Naive B cell (primary cell): ENCODE data around the gene ATP6AP1. TPM values are rescaled to one million over a fixed set of nuclear protein-coding genes. Genes with fewer than 3 reads are reported as not detected.

Experiments
- ATAC-seq, 2 donors: fragments of 150-1000 bp; cut with Tn5 transposase; 2 replicates each; pipeline ENCODE4 v1.10.0; 2021; ENCODE audit warnings: low read depth in 2 of 2, mild to moderate bottlenecking in 2 of 2, moderate library complexity in 2 of 2
- DNase-seq: peaks from one replicate; pipeline ENCODE4 v3.0.0; 2022
- H3K27ac Mint-ChIP-seq, 6 donors: one replicate each; pipeline ENCODE4 v1.8.0; 2020 to 2022; ENCODE audit warnings: mild to moderate bottlenecking in 6 of 6, mixed read lengths in 6 of 6, moderate library complexity in 5 of 6, inconsistent platforms in 2 of 6
- H3K27me3 Mint-ChIP-seq, 3 donors: one replicate each; pipeline ENCODE4 v1.8.0; 2021 to 2022; ENCODE audit warnings: mixed read lengths in 3 of 3, mild to moderate bottlenecking in 1 of 3
- H3K36me3 Mint-ChIP-seq, 2 donors: one replicate each; pipeline ENCODE4 v1.8.0; 2020 to 2022; ENCODE audit warnings: mixed read lengths in 2 of 2, inconsistent platforms in 1 of 2, mild to moderate bottlenecking in 1 of 2
- H3K4me1 Mint-ChIP-seq, 3 donors: one replicate each; pipeline ENCODE4 v1.8.0; 2020 to 2022; ENCODE audit warnings: mixed read lengths in 3 of 3, inconsistent platforms in 1 of 3, mild to moderate bottlenecking in 1 of 3, moderate library complexity in 1 of 3
- H3K4me3 Mint-ChIP-seq, 8 donors: one replicate each; pipeline ENCODE4 v1.8.0; 2020 to 2022; ENCODE audit warnings: mild to moderate bottlenecking in 8 of 8, mixed read lengths in 8 of 8, moderate library complexity in 8 of 8, inconsistent platforms in 2 of 8
- H3K9me3 Mint-ChIP-seq, 7 donors: one replicate each; pipeline ENCODE4 v1.8.0; 2020 to 2022; ENCODE audit warnings: mixed read lengths in 7 of 7, mild to moderate bottlenecking in 5 of 7, inconsistent platforms in 2 of 7, moderate library complexity in 1 of 7
- polyA plus RNA-seq, 6 donors: library from polyadenylated mRNA; unstranded; fragments of 300-500 nt; fragmentation: Illumina TruSeq; gene quantifications; one replicate each; pipeline ENCODE4 v1.2.3, GENCODE V29; 2021; ENCODE audit warnings: low read depth in 6 of 6

The ATP6AP1 gene
- polyA plus RNA-seq, 6 donors from 2014 or later: 81.8 to 173 (median 88.7) TPM

DNA sequence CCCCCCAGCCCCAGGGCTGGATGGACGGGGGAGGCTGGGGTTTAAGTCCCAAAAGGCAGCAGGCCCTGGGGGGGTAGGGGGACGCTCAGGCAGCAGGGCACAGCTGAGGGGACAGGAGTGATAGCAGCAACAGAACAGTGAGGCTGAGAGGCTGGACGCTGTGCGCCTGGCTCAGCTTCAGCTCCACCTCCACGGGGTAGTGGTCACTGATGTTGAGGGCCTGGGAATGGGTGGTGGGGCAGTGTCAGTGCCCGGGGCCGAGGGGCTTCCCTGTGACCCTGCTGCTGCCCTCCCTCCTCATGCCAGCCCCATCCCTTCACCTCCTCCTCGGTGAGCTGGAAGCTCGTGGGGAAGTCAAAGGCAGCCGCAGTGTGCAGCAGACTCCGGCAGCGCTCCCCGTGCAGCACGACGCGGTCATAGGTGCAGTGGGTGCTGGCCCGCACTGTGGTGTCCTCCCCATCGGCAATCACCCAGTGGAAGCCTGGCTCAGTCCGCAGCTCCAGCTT is 25.8 kb upstream of the ATP6AP1 start:
- peak overlapping the region in 1 of 6 donors; percentile 56 for H3K27ac Mint-ChIP-seq
- H3K36me3 Mint-ChIP-seq: peaks cover 17 to 21% of the 10 kb centered on the region in 2 donors
- no peak for ATAC-seq
- no peak for DNase-seq
- H3K9me3 Mint-ChIP-seq: peaks cover 0 to 8% (median 0%) of the 10 kb centered on the region in 7 donors
- H3K4me3 Mint-ChIP-seq: peak overlapping the region in 1 of 8 donors; percentile 57
- H3K27me3 Mint-ChIP-seq: no peaks in the 10 kb centered on the region
- H3K4me1 Mint-ChIP-seq: peaks cover 14 to 22% (median 14%) of the 10 kb centered on the region in 3 donors

DNA sequence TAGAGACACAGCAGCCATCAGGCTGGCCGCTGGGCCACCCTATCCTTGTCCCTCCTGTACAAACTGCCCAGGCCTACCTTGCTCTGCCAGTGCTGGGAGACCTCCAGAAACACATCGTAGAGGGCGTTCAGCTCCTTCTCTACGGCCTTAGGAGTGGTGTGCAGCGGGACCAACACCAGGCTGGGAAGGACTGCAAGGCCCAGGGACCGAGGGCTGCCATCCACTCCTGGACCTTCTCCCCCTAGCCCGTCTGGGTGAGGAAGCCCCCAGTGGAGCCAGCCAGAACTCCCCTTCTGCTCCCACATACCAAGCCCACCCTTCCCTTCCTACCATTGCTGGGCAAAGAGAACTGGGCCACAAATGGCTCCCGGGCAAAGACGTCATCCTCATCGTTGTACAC is 25.3 kb upstream of the ATP6AP1 start:
- DNase-seq (no peak), ATAC-seq (no peak)
- Mint-ChIP-seq H3K9me3 (peaks cover 0 to 8% (median 0%) of the 10 kb centered on the region in 7 donors), H3K36me3 (peaks cover 15 to 18% of the 10 kb centered on the region in 2 donors), H3K4me1 (peaks cover 11 to 21% (median 15%) of the 10 kb centered on the region in 3 donors), H3K27me3 (no peaks in the 10 kb centered on the region), H3K4me3 (peak overlapping the region in 1 of 8 donors; percentile 57), H3K27ac (peak overlapping the region in 1 of 6 donors; percentile 47)

GRCh38 chrX:154403858-154404257 is 24.6 kb upstream of the ATP6AP1 start:
- peaks cover 0 to 3% (median 0%) of the 10 kb centered on the region in 7 donors for H3K9me3 Mint-ChIP-seq
- H3K27me3 Mint-ChIP-seq: no peaks in the 10 kb centered on the region
- no peak for DNase-seq
- no peak overlapping the region for H3K27ac Mint-ChIP-seq
- peaks cover 8 to 11% of the 10 kb centered on the region in 2 donors for H3K36me3 Mint-ChIP-seq
- H3K4me3 Mint-ChIP-seq: no peak overlapping the region
- peaks cover 12 to 25% (median 15%) of the 10 kb centered on the region in 3 donors for H3K4me1 Mint-ChIP-seq
- ATAC-seq: no peak

GRCh38 chrX:154404625-154405192 is 23.8 kb upstream of the ATP6AP1 start:
- ATAC-seq: no peak
- no peak for DNase-seq
- H3K27ac Mint-ChIP-seq: no peak overlapping the region
- peaks cover 15 to 23% (median 17%) of the 10 kb centered on the region in 3 donors for H3K4me1 Mint-ChIP-seq
- peaks cover 0 to 2% (median 0%) of the 10 kb centered on the region in 7 donors for H3K9me3 Mint-ChIP-seq
- H3K36me3 Mint-ChIP-seq: peaks cover 1 to 3% of the 10 kb centered on the region in 2 donors
- H3K27me3 Mint-ChIP-seq: no peaks in the 10 kb centered on the region
- H3K4me3 Mint-ChIP-seq: peak overlapping the region in 1 of 8 donors; percentile 43

DNA sequence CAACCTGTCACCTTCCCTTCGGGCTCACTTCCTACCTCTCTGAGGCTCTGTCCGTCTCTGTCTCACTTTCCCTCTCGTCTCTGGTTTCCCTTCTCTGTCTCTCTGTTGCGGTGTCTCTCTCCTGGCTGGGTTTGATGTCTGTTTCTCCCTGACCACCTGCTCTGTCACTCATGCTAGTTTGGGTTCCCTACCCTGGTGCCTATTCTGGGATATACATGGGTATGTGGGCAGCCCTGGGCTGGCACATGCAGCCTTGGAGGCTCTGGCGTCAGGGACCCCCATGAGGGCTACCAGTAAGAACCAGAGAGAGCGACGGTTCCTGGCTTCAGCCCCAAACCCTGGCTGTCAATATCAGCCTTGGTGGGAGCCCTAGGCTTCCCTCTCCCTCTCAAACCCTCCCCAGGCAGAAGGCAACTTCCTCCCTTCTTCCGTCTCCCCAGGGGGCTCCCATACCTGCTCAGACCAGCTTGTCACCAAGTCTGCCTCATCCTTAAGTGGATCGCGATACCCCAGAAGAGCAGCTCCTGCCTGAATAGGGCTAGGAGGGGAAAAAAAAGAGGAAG is 19.7 kb upstream of the ATP6AP1 start:
- H3K4me1 Mint-ChIP-seq: peaks cover 20 to 24% (median 23%) of the 10 kb centered on the region in 3 donors
- no peaks in the 10 kb centered on the region for H3K36me3 Mint-ChIP-seq
- no peak for DNase-seq

DNA sequence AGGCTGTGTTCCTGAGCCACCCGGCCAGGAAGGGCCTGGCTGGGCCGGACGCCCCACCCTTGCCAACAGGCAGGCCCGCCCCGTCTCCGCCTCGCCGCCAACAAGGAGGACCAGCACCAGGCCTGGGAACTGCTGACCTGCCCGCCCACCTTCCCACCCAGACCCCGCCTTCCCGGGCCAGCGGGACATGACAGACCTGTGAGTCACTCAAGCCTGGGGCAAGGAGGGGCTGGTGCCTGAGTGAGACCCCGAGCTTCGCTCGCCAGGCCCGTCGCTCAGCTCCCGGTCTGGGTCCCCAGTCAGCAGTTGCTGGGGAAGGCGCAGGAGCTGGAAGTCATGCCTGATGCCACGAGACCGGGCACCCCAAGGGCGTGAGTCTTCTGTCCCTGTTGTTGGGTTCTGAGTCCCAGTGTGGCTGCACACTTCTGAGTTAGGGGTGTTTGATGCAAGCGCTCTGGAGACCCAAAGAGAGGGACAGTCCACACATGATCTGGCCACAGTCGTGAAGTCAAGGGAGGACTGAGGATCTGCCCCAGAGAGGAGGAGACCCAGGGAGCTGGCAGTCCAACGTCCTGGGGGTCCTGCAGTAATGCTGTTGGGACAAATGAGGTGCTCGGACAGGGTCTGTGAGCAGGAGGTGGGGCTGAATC is 19.1 kb upstream of the ATP6AP1 start, which contains the start of gene DNASE1L1:
DNASE1L1 (minus strand) TSS at position 33 of the 650 bp plus-strand sequence. CDS start 3,686 bp downstream, outside the sequence.
- peaks cover 0 to 2% (median 0%) of the 10 kb centered on the region in 7 donors for H3K9me3 Mint-ChIP-seq
- H3K4me3 Mint-ChIP-seq: peak within 1 kb of the TSS; percentile 70 to 86 (median 75)
- ATAC-seq: peak in 1 of 2 donors; percentile 8

More for the DNA sequence above, 19.7 kb upstream of the ATP6AP1 start:
- Mint-ChIP-seq H3K9me3 (peaks cover 0 to 2% (median 0%) of the 10 kb centered on the region in 7 donors), H3K4me3 (peak overlapping the region; percentile 70 to 86 (median 75)), H3K27ac (peak overlapping the region in 5 of 6 donors; percentile 12 to 87 (median 76)), H3K27me3 (no peaks in the 10 kb centered on the region)
- ATAC-seq: no peak

DNA sequence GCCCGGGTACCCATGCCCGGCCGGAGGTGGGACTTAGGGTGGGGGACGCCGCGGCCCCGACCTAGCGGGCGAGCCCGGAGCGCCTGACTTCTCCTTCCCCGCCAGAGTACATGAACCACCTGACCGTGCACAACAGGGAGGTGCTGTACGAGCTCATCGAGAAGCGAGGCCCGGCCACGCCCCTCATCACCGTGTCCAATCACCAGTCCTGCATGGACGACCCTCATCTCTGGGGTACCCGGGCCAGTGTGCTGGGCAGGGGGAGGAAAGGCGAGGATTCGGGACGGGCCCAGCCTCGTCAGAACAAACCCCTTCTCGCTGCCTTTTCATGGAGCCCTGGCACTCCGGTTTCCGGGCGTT is 16.5 kb upstream of the ATP6AP1 start:
- no peaks in the 10 kb centered on the region for H3K27me3 Mint-ChIP-seq
- peaks cover 20 to 27% (median 24%) of the 10 kb centered on the region in 3 donors for H3K4me1 Mint-ChIP-seq
- peak overlapping the region; percentile 83 to 92 (median 90) for H3K4me3 Mint-ChIP-seq
- ATAC-seq: peak; percentile 46 to 67
- peak; percentile 51 for DNase-seq
- peaks cover 0 to 2% (median 0%) of the 10 kb centered on the region in 7 donors for H3K9me3 Mint-ChIP-seq
- H3K27ac Mint-ChIP-seq: peak overlapping the region; percentile 17 to 96 (median 78)
- no peaks in the 10 kb centered on the region for H3K36me3 Mint-ChIP-seq

More for the DNA sequence above, 19.1 kb upstream of the ATP6AP1 start, which contains the start of gene DNASE1L1:
- Mint-ChIP-seq H3K4me1 (peaks cover 20 to 24% (median 23%) of the 10 kb centered on the region in 3 donors), H3K36me3 (no peaks in the 10 kb centered on the region), H3K27ac (peak within 1 kb of the TSS; percentile 12 to 87 (median 68)), H3K27me3 (no peaks in the 10 kb centered on the region)
- DNase-seq: no peak

- peak; percentile 56 for DNase-seq
- Mint-ChIP-seq H3K27ac (peak overlapping the region; percentile 17 to 96 (median 86)), H3K36me3 (no peaks in the 10 kb centered on the region), H3K4me3 (peak overlapping the region; percentile 83 to 92 (median 90)), H3K9me3 (peaks cover 0 to 2% (median 0%) of the 10 kb centered on the region in 7 donors), H3K4me1 (peaks cover 20 to 27% (median 24%) of the 10 kb centered on the region in 3 donors), H3K27me3 (no peaks in the 10 kb centered on the region)
- ATAC-seq: peak; percentile 74 to 75
Observed at GRCh38 chrX:154412468-154412867, 16.0 kb upstream of the ATP6AP1 start.

- ATAC-seq (no peak), DNase-seq (no peak)
- Mint-ChIP-seq H3K36me3 (no peaks in the 10 kb centered on the region), H3K4me3 (peak overlapping the region in 4 of 8 donors; percentile 83 to 92 (median 84)), H3K9me3 (peaks cover 0 to 2% (median 0%) of the 10 kb centered on the region in 7 donors), H3K4me1 (peaks cover 20 to 27% (median 24%) of the 10 kb centered on the region in 3 donors), H3K27me3 (no peaks in the 10 kb centered on the region), H3K27ac (peak overlapping the region in 3 of 6 donors; percentile 17 to 96 (median 92))
Observed at GRCh38 chrX:154413142-154413541, 15.3 kb upstream of the ATP6AP1 start.

DNA sequence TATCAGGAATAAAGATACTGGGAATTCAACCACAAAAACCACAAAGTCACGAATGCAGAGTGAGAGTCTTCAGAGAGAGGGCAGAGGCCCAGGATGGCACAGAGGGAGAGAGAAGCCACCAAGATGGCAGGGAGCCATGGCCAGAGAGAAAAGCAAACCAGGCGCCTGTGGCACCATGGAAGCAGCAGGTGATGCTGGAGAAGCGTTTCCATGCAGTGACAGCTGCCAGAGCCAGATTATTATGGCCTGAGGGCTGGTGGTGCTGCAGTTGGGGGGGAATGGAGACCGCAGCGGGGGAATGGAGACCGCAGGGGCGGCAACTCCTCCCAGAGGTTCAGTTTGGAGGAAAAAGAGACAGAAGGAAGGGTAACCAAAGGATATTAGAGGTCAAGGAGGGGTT is 11.3 kb upstream of the ATP6AP1 start:
- no peak overlapping the region for H3K4me3 Mint-ChIP-seq
- no peak for DNase-seq
- no peak for ATAC-seq
- H3K27ac Mint-ChIP-seq: peak overlapping the region in 1 of 6 donors; percentile 62
- H3K4me1 Mint-ChIP-seq: peaks cover 6 to 16% (median 10%) of the 10 kb centered on the region in 3 donors
- H3K27me3 Mint-ChIP-seq: no peaks in the 10 kb centered on the region
- H3K36me3 Mint-ChIP-seq: no peaks in the 10 kb centered on the region
- H3K9me3 Mint-ChIP-seq: peaks cover 0 to 2% (median 0%) of the 10 kb centered on the region in 7 donors

DNA sequence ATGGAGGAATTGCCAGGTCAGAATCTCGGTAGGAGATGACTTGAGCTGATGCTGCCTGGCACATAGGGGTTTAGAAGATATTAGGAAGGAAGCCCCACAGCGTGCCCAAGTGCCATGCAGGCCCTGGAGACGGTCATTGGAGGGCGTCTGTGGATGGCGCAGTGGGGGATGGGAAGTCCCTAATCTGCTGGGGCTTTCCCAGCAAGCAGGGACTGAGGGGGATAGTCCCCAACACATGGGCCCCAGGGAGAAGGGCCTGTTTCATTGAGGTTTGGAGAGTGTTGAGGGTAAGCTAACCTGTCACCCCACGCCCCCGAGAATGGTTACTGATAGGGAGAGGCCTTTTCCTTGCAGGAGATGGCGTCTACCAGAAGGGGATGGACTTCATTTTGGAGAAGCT is 9.3 kb upstream of the ATP6AP1 start:
- peaks cover 0 to 10% (median 5%) of the 10 kb centered on the region in 3 donors for H3K4me1 Mint-ChIP-seq
- no peak overlapping the region for H3K27ac Mint-ChIP-seq
- peaks cover 0 to 2% (median 0%) of the 10 kb centered on the region in 7 donors for H3K9me3 Mint-ChIP-seq
- no peaks in the 10 kb centered on the region for H3K36me3 Mint-ChIP-seq
- DNase-seq (no peak), ATAC-seq (peak; percentile 16 to 51)
- no peaks in the 10 kb centered on the region for H3K27me3 Mint-ChIP-seq
- no peak overlapping the region for H3K4me3 Mint-ChIP-seq

- DNase-seq (no peak), ATAC-seq (no peak)
- H3K4me1 Mint-ChIP-seq: peaks cover 0 to 10% (median 8%) of the 10 kb centered on the region in 3 donors
- peaks cover 0 to 4% (median 0%) of the 10 kb centered on the region in 7 donors for H3K9me3 Mint-ChIP-seq
- H3K36me3 Mint-ChIP-seq: no peaks in the 10 kb centered on the region
- H3K27me3 Mint-ChIP-seq: no peaks in the 10 kb centered on the region
- no peak overlapping the region for H3K4me3 Mint-ChIP-seq
- H3K27ac Mint-ChIP-seq: peak overlapping the region in 1 of 6 donors; percentile 36
Observed at GRCh38 chrX:154419688-154420401, 8.6 kb upstream of the ATP6AP1 start.

- no peaks in the 10 kb centered on the region for H3K36me3 Mint-ChIP-seq
Observed at GRCh38 chrX:154420402-154420756, 8.1 kb upstream of the ATP6AP1 start.

More at GRCh38 chrX:154420402-154420756, 8.1 kb upstream of the ATP6AP1 start:
- Mint-ChIP-seq H3K9me3 (peaks cover 0 to 4% (median 0%) of the 10 kb centered on the region in 7 donors), H3K4me3 (no peak overlapping the region), H3K27ac (no peak overlapping the region), H3K4me1 (peaks cover 0 to 10% (median 8%) of the 10 kb centered on the region in 3 donors), H3K27me3 (no peaks in the 10 kb centered on the region)
- no peak for ATAC-seq
- DNase-seq: no peak
